ENCODE results near the gene MAML3.

MAML3 gene

GRCh38 chr4:139859876-139860275 lies 294.1 kb downstream of the MAML3 start:
- no peak for DNase-seq
- intact Hi-C loops (cut with DNase I): no loop called here

DNA sequence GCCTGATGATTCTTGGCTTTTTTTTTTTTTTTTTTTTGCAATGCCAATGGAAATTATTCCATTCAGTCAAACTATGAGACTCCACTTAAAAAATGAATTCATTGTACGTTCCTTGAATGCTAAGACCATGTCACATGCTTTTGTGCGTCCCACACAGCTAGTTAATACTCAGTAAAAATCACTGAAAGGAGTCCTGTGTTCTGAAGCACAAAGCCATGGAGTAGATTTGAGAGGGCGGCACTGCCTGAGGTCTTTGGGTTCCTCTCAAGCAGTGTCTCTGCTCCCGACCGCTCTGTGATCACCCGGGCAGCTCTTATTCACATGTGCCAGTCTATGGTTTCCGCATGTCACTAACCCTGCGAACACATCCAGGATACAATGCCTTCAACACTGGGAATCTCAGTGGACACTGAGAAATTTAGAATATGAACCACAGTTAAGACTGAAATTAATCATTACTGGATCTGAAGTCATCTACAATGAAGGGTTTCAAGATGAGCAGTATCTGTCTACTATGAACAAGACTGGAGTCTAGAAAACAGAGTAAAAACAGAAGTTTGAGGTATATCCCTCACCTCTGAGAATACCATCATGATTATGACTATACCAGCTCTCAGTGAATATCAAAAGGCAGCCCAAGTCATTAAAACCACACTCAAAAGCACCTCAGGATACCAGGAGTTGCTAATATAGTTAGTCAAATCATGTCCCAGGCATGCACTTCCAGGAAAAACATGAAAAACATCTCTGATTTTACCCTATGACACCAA lies 295.4 kb downstream of the MAML3 start:
- intact Hi-C loops (cut with DNase I): no loop called here
- DNase-seq: no peak

GRCh38 chr4:139857977-139858376 lies 296.0 kb downstream of the MAML3 start:
- DNase-seq: no peak
- intact Hi-C loops (cut with DNase I): no loop called here

GRCh38 chr4:139857021-139857420 lies 297.0 kb downstream of the MAML3 start:
- intact Hi-C loops (cut with DNase I): no loop called here
- DNase-seq: no peak

- intact Hi-C loops (cut with DNase I): no loop called here
- DNase-seq: no peak
Measured at GRCh38 chr4:139854668-139855403, 299.1 kb downstream of the MAML3 start.

DNA sequence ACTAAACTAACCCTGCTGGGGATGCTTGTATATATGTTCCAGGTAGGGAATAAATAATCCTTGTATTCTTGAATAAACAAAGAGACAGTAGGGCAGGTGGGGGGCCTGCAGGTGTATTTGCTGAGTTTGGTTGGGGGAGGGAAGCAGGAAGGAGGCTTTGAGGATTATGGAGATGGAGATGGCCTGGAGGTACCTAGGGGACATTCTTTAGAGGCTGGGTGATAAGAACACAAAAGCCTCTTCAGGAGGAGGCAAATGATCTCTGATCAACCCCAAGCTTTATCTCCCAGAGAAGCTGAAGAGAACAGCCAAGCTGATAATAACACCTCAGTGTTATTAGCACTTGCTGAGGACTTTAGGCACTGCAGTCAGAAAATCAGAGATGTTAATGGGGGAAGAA lies 300.7 kb downstream of the MAML3 start:
- intact Hi-C loops (cut with DNase I): no loop called here
- no peak for DNase-seq

GRCh38 chr4:139852612-139853269 lies 301.2 kb downstream of the MAML3 start:
- intact Hi-C loops (cut with DNase I): no loop called here
- no peak for DNase-seq

DNA sequence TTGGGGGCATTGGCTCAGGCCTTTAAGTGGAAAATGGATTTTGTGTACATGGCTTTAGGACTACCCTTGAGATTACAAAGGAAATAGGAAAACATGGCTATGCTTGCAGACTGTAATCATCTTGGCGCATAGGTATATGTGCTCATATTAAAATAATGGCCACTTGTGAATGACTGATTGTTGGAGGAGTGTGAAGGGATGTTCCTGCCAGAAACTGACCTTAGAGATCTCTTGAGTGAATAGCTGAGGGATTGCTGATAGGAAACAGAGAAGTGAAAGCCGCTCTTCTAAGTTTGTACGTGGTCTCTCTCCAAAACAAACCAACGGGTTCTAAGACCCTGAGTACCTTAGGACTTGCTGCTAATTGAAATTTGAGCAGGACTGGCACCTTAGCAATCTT lies 302.3 kb downstream of the MAML3 start:
- DNase-seq: no peak
- intact Hi-C loops (cut with DNase I): no loop called here

DNA sequence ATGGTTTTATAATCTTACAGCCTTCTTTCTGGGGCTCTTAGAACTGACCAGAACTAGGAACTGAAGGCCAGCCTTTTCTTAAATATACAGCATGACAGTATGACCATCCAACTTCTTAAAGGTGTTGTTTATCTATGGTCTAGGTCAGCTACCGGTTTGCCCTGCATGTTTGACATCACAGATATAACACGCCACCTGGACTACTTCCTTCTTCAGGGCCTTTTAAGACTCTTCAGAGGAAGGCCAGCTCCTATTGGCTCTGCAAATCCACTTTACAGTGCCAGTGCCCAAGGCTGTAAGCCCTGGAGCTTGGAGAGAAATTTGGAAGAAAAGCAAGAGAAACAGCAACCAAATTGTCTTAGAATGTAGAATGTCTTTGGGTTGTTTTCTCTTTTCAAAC lies 302.9 kb downstream of the MAML3 start:
- DNase-seq: no peak
- intact Hi-C loops (cut with DNase I): no loop called here

DNA sequence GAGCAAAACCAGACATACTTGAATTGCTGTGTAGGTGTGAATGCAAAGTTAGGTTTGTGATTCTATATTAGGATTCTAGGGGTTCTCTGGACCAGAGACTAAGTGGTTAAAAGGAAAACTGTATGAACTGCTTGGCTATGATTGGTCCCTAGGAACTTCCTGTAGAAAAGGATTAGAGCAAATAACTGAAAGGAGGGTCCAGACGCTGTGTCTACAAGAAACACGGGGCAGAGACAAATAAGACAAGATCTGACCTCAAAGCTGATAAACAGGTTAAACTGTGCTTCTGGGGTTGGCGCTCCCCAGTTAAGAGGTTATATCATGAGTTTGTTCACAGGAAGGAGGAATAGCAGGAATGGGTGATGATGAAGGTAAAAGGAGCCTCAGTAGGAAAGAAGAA lies 304.8 kb downstream of the MAML3 start:
- DNase-seq: no peak
- intact Hi-C loops (cut with DNase I): no loop called here

DNA sequence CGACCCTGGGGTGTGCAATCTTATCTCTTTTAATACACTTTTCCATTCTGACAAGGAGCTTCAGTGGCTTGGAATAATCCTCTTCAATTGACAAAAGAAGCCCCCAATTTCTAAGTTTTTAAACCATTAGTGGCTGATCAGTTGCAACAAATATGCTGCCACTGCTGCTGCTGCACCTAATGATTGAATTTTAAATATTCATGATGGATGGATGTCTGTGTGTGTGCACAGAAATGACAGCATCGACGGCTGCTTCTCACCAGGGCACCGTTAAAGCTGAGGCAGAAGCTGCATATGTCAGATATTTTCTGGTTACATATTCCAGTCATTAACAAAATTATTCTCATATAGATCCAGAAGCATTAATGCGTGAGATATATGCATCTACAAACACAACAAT lies 306.0 kb downstream of the MAML3 start:
- intact Hi-C loops (cut with DNase I): no loop called here
- DNase-seq: no peak

DNA sequence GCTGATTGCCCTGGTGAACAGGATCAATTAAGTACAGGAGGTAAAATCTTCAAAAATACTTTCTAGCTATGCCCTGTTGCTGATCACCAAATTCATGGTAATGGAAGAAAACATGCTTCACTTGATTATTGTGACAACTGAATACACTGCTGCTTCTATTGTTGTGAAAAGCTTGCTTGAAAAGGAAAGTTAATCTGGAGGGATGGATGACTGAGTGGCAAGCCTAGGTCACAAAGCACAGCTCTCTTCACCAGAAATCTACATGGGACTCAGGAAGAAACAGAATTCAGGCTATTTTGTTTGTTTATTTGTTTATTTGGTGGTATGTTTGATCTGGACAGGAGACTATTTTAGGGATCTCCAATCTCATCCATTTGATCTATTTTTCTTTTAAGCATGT lies 306.4 kb downstream of the MAML3 start:
- DNase-seq: no peak
- intact Hi-C loops (cut with DNase I): no loop called here

- intact Hi-C loops (cut with DNase I): no loop called here
- no peak for DNase-seq
Measured at GRCh38 chr4:139846766-139847165, 307.2 kb downstream of the MAML3 start.

GRCh38 chr4:139845453-139846093 lies 308.4 kb downstream of the MAML3 start:
- no peak for DNase-seq
- intact Hi-C loops (cut with DNase I): no loop called here

DNA sequence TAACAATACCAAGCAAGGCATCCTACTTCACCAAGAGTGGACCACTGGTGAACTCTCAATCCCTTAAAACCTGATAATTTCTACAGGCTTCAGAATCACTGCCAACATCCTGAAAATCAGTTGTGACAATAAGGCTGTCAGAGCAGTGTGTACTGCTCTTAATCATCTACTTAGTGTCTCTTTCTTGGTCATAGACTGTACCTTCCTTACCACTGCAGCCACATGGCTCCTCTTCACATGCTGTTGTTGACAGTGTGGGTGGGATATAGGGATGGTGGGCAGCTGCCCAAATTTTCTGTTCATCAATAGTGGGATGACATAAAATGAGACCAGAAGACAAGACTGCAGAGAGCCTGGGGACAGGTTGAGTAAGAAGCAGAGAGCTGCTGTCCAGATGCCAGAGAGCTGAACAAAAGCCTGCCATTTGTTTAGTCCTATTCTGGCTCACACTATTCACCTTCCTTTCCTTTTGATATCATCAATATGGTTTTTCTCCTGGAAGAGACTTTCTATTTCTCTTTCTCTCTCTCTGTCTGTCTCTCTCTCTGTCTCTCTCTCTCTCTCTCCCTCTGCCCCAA lies 309.4 kb downstream of the MAML3 start:
- DNase-seq: no peak

DNA sequence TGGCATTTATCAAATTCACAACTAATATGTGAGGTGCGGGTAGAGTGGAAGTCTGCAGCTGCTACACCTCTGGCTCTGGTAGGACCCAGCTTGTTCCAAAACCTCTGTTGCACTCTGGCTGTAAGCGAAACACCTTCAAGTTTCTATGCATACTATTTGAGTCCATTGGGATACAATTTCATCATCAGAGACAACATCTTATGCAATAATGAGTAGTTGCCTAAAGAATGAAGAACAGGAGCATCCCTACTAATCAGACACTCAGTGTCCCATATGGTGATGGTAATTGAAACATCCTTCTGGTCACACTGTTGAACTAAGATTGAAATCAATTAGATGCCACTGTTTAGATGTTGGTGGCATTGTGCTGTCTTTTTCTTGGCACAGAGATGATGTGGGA lies 309.9 kb downstream of the MAML3 start:
- no peak for DNase-seq
- intact Hi-C loops (cut with DNase I): no loop called here

More for the DNA sequence above, 309.4 kb downstream of the MAML3 start:
- intact Hi-C loops (cut with DNase I): no loop called here

DNA sequence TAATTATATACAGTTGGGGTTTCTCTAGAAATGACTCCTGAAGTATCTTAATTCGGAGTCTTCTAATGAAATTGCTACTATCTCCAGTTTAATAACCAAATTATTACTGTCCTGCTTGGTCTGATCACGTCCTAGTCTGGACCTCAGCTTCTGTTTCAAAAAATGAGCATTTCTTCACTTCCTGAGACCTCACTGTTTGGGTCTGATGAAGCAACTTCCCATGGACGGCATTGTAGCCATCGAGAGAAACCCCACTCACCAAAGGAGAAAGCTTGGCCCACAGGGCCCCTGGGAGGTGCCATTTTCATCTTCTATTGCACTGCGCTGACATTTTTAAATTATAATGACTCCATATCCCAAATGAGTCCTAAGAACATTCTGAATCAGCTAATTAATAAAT lies 310.3 kb downstream of the MAML3 start:
- DNase-seq: no peak
- intact Hi-C loops (cut with DNase I): no loop called here

DNA sequence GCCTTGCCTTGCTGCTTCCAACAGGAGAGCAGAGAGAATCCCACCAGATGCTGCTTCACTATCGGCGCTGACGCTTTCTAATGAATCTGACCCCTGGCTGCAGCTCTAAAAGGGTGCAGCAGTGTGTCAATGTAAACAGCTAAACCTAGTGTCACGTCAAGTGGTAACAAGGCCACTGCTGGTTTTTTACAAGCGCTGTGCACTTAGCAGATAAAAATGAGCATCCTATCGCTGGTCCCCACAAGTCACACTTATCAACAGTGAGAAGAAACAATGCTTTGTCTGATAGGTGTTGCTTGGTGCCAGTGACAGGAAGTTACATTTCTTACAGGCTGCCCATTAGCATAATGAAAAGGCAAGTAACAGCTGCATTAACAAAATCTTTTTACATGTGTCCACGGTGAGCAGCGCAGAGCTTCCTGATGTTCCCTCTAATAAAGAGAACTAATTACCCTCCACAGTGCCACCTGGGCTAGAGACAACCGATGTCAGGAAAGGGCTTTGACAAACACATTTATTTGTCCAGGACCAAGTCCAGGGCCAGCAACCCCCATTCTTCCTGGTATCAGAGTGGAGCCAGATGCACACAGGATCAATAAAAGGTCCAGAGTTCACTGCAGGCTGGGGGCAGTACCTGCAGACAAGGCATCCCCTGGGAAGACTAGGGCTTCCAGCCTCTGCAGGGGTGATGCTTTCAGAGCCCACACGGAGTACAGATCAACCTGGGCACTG lies 312.4 kb downstream of the MAML3 start:
- no peak for DNase-seq
- intact Hi-C loops (cut with DNase I): no loop called here

- intact Hi-C loops (cut with DNase I): no loop called here
- DNase-seq: no peak
Measured at GRCh38 chr4:139840773-139841172, 313.2 kb downstream of the MAML3 start.

DNA sequence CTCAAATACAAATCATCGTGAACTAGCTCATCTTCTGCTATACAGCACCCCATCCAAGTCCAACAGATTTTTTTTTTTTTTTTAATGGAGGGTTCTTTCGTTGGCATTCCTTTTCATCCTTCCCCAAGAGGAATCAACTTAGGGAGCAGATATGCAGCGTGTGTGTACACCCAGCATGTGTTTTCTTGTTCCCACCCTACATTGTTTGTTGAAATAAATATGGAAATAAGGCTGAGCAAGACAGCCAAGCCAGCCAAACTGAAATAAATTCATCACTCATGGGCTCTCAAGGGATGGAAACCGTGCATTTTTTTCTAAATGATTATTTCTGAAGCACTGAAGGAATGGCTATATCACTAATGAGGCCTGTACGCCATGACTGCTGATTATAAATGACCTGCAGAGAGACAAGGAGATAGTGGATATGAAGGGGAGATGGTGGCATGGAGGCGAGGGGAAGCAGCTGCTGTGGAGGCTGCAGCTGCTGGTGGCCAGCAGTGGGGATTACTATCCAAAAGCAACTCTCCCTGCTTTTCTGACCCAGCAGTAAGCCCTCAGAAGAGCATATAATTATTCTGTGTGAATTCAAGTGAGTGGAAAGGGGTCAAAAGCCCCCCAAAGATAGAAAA lies 314.5 kb downstream of the MAML3 start:
- intact Hi-C loops (cut with DNase I): no loop called here
- no peak for DNase-seq

Measured in posterior cingulate gyrus (tissue), 11 donors.